Stimulated activated CD8-positive, alpha-beta memory T cell treated with anti-CD3 and anti-CD28 coated beads, Interleukin-7, amount 100 ng/mL, for 48 hours (primary cell): Measurements from ENCODE around the gene DUS1L.

Experiments used
- DNase-seq, 2 donors: peaks; one replicate each; pipeline ENCODE4 v3.0.0-alpha.2; 2020; ENCODE audit warnings: low read depth in 1 of 2; ENCODE audit errors: extremely low read depth in 1 of 2

Gene DUS1L

DNA sequence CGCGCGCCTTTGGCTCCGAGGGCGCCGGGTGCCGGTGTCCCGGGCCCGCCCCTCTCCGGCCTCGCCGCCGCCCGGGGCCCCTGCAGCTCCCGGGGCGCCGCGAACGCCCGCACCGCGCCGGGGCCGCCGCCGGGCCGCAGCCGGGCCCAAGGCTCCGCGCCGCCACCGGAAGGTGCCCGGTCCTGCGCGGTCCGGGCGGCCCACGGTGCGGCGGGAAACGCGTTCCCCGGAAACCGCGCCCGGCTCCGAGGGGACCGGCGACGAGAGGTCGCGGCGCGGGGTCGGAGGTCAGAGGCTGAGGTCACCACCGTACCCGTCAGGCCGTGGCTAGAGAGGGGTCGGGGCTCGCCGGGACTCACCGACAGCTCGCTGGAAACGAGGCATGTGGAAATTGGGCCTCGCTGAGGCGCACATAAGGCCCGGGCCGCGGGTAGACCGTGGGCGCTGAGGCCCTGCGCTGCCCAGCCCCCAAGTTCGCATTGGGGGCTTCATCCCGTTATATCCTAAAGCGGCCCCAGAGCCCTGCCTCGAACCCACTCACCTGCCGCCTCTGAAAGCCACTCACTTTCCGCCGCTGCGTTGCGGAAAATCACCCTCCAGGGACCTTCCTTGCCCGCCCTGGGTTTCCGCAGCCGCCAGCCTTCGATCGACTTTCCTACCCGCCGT is at the start of gene DUS1L:
TSS of gene DUS1L (minus strand) at position 167 of the 666 bp plus-strand sequence. CDS start 745 bp downstream, outside the sequence.
- peak; percentile 28 to 41 for DNase-seq

DNA sequence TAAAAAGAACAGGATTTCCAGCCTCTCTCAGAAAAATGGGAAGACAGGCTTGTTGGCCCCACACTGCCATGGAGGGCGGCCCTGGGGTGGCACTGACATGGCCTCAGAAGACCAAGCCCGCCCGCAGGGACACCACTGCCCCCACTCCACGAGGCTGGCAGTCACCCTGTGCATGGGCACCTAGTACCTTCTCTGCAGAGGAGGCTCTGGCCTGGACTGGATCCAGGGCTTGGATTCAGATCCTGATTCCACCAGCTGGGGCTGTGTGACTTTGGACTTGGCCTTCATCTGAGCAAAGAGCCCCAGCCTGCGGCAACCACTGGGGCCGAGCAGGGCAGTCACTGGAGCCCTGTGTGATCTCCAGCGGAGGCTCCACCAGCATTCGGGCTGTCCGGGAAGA is 49.3 kb upstream of the DUS1L start:
- no peak for DNase-seq

DNA sequence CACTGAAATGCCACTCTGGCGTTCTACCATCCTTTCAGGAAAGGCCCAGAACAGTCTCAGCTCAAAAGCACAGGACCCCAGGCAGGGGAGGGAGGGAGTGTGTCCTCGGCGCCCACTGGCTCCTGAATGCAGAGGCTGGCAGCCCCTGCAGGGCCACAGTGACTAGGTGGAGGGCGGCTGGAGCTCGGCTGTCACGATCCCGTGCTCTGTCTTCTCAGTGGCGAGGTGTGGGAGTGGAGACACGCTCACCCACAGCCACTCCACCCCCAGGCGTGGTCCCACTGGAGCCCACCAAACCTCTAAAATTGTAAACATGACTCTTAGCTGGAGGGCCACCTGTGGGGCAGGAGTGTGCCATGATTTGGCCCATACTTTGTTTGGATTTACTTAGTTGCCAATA is 48.8 kb upstream of the DUS1L start:
- no peak for DNase-seq

DNA sequence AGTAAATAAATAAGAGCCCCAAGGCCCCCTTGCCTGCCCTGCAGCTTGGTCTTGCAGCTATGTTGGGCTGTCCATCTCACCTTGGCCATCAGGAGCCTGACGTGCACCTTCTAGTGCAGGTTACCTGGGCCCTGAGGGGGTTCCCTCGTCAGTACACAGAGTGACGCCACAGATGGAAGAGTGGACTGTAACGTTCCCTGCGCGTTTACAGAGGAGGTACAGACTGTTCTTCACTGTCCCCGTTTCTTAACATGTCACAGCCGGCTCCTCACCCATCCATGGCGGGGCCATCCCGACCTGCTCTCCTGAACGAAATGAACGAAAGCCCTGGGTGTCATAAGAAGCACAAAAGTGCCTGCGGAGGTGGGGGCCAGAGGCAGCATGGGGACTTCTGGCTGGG is 48.3 kb upstream of the DUS1L start:
- DNase-seq: no peak

DNA sequence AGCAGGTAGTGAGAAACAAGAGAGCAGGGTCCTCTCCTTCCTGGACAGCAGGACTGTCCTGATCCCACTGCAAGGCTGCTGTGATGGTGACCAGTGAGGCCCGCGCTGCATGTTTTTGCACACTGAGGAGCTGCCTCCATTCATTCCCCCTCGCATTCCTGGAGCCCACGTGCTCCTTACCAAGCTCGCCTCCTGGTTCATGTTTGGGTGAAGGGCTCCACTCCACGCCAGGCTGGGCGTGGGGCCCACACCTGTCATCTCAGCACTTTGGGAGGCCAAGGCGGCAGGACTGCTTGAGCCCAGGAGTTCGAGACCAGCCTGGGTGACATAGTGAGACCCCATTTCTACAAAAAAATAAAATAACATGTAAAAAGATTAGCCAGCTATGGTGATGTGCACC is 47.8 kb upstream of the DUS1L start:
- DNase-seq: no peak

DNA sequence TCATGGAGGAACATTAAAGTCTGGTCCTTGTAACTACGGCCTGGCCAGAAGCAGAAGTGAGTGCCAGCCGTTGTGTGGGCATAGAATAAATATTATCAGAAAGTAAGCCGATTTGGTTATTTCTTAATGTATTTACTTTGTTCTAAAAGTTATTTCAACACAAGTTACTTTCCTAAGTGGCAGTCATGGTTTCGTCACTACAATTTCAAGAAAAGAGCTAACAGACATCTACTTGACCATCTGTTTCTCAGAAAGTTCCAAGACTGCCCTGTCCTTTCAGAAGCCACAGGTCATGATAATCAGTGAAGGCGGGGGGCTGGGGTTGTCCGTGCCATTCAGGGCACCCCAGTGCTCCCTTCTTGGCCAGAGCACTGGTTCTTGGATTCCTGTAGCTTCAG is 47.3 kb upstream of the DUS1L start:
- no peak for DNase-seq

DNA sequence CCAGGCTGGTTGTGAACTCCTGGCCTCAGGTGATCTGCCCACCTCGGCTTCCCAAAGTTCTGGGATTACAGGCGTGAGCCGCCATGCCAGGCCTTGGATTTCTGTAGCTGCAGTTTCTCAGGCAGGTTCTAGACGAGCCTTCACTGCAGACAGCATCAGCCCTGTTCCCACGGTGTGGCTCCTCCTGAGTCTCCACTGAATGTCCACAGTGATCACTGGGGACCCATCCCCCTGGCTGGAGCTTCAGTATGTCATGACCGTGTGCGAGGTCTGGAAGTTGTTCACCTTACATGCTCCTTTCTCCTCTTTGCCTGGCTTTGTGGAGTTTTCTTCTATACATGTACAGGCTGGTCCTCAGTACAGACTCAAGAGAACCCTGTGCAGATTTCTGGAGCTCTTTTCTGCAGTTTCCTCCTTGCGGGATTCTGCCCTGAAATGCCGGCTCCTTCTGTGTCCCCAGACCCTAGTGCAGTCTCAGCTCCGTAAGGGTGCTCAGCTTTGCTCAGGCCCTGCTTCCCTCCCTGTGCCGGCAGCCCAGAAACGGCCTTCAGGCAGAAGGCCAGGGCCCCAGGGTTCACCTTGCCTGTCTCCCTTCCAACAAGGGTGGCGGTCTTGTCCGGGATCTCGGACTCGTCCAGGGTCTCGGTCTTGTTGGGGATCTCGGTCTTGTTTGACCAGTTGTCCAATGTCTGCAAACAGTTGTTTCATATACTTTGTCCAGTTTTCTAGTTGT is 46.7 kb upstream of the DUS1L start:
- DNase-seq: no peak

DNA sequence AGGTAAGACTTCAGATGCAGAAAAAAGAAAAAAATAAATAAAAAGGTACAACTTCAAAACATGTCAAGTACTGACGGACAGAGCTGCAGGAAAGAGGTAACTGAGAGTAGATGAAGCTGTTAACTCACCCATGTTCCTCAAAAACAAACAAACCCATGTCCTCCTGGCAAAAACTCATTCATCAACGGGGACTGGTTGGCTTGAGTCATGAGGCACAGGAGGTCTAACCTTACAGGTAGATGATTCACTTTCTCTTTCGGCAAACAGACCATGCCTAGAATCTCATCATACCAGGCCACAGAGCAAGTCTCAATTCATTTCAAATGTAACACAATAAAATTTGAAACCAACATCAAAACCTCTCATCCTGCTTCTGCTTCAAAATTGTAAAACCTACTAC is 44.7 kb upstream of the DUS1L start:
- no peak for DNase-seq

DNA sequence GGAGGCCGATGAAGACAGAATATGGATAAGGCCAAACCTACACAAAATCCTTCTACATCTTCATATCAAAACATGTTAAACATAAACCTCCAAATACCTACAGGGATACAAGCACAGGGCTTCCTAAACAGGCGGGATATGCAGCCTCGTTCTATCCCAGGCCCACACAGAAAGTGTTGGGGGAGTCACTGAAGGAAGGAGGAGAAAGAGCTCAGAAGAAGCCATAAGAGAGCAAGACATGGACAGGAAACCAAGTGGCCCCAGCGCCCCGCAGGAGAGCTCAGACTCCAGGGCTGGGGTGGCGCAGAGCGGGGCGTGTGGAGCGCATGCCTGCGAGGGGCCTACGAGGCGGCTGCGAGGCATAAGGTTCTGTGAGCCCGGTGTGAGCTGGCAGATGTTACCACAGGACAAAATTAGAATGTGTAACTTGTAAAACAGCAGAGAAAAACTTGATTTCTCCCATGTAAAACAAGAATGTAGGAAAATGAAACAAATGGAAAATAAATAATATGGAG is 43.4 kb upstream of the DUS1L start:
- no peak for DNase-seq

DNA sequence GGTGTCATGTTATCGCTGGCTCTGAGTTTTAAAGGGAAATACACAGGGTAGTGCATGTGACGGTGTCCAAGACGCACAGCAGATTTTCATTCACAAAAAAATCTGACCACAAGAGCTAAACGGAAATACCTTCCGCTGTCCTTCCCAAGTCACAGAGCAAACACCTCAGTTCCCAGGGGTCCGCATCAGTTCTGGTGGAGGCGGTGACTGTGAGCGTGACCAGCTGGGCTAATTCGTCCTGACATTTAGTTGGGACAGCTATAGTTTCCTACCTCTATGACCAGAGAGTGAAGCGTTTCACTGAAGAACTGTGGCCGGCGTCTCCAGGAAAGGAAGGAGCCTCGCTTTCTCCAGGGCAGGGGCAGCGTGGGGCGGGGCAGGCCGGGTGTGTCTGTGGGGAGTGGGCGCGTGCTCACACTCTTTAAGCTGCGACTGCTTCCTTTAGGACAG is 42.9 kb upstream of the DUS1L start:
- no peak for DNase-seq

DNA sequence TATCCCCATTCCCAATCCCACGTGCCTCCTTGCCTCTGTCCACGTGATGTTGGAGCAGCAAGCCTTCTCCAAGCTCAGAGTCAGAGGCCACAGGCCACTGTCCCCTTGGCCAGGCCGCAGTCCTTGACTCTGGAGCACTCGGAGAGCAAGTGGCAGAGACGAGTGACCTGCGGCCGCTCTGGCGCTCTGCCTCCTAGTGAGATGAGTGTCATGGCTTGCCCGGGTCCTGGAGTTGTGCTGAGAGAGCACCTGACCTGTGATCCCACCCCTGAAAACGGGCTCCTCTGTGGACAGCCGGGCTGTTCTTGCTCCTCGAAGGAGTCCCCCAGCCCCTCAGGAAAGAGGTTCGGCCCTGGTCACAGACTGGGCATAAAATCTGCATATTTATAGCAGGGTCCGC is 42.4 kb upstream of the DUS1L start:
- DNase-seq: no peak

DNA sequence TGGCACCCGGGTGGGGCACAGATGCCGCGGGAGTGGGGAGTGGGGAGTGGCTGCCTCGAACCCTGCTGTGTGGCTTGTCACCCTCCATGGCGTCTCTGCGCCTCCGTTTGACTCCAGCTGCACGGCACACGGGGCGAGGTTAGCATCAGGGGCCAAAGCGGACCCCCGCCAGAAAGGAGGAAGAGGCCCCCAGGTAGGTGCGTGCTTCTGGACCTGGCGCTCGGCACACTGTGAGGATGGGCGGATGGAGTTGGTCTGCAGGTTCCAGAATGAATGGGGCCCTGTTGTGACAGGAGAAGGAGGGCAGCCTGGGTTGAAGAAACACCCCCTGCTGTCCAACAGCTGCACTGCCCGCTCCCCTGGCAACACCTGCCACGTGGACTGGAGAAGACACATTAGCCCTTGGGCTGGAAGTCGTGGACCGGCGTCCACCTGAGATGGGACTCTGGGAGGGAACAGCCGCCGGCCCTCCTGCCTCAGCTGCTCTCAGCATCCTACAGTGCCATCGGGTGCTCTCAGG is 41.8 kb upstream of the DUS1L start:
- no peak for DNase-seq

DNA sequence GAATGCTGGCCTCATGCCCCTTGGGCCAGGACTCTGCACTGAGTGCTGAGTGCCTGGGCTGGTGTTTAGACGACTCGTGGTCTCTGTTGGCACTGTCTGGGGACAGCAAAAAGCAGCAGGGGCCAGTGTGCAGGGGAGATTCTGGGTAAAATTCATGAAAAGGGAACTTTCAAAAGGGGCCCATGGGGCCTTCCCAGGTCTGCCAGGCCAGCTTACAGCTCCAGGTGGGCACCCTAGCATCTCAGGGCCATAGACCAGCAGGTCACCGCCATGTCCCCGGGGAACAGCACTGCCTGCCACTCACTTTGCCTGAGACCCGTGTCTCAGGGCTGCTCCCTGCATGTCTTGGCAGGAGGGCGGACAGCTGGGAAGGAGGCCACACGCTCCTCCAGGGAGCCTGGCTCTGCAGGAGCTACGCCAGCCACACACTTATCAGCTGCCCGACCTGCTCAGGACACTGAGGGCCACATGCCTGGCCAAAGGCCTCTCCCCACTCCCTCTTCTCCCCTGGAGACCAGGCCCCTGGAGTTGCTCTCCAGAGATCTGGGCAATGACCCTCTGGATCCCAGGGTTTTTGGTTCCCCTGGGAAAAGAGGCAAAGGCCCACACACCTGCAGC is 41.2 kb upstream of the DUS1L start:
- DNase-seq: no peak

DNA sequence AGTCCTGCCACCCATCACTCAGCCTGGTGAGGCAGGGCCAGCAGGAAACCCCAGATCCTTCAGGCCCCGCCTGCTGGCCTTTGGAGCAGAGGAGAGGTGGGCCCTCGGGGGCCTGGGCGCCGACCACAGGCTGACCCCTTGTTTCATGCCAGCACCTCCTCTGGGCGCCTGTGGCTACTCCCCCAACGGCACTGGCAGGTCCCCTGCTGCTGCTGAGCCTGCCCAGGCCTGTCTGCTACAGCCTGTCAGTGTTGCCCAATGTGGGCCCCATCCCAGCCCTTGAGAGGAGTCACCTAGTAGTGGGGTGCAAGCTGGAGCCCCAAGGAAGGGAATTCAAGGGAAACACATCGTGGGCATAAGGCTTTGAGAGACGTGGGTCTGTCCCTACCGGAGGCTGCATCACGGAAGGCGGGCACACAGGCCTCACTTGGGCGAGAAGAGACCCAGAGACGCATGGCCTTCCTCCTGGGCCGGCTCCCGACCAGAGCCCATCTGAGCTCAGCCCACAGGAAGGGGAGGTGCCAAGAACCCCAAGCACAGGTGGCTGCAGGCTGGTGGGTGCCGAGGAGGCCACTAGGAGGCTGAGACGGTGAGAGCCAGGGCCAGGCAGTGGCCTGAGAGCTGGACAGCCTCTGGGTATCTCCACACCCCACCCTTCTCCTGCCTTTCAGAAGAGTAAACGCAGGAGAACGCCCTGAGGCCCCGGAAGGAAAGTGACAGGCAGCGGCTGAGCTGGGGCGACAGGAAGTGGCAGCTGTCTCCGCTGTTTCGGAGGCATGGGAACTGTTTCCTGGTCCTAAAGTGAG is 40.5 kb upstream of the DUS1L start:
- peak; percentile 36 to 61 for DNase-seq

DNA sequence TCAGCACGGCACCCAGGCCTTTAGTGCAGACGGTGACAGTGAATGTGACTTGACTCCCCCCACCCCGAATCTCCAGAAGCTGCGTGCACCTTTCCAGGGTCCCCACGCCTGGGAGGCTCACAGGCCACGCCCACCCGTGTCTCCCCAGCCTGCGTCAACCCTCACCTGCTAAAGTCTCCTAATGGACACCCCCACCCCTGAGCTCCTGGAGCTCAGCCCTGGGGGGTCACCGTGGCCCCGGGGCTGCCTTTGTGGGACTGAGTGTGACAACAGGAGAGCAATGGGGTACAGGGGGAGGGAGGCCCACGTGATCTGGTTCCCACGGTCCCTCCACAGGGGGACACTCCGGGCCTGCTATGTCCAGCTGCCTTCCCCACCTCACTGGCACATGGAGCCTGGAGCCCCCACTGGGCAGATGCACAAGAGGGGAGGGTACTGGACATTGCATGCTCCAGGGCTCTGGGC is 39.8 kb upstream of the DUS1L start:
- no peak for DNase-seq

DNA sequence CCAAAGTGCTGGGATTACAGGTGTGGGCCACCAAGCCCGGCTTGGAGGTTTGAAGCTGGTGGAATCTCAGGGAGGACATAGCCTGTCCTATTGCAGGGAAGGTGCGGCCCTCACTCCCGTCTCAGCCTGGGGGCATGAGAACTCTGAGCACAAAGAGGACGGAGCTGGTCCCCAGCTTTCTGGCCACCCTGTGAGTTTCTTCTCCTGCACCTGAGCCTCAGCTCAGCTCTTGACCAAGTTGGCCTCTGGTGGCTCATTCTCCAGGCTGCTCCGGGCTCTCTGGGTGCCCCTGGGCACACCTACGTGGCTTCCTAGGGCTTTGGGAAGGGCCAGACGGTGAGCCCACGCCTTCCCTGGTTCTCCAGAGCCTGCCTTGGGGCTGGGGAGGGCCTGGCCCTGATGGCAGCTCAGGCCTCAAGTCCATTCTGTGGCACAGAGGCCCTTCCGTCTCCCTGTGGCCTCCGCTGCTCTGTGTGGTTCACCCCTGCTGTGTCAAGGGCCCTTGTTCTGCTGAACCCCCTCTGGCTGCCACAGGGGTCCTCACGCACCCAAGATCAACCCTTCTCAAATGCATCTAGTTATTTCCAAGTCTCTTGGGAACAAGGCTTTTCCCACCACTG is 39.3 kb upstream of the DUS1L start:
- no peak for DNase-seq

DNA sequence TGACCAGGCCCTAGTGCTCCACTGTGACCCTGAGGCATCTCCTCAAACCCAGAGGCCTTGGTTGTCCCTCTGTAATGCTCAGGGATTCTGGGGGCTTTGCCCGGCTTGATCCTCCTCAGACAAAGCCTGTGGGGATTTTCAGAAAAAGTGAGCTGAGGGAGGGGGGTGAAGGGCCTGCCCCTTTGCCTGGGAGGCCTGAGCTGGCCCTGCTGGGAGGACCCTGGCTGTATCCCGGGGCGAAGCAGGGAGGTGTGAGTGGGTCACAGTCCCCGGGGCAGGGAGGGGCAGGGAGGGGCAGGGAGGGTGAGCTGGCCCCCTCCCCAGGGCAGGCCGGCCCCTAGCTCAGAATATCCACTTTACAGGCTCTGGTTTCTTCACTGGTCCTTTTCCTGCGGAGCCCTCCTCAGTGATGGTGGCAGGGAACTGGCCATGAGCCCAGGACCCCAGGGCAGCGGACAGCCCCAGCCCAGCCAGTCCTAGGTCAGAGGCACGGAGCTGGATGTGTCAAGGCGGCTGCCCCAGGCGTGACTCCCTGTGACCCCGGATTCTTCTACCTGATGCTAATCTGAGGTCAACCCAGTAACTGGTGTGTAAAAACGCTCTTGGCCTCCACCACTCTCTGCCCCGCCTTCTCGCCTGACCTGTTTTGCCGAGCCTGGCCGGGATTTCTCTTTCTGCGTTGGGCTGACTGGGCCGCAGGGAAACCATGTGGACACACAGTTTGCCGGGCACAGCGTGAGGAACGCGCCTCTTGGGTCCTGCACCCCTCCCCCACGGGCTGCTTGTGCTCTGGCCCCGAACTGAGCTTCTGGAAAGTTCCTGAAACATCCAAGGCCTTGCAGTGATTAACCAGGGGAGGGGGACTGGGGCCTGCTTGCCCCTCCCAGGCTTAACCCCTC is 38.2 kb upstream of the DUS1L start:
- no peak for DNase-seq

DNA sequence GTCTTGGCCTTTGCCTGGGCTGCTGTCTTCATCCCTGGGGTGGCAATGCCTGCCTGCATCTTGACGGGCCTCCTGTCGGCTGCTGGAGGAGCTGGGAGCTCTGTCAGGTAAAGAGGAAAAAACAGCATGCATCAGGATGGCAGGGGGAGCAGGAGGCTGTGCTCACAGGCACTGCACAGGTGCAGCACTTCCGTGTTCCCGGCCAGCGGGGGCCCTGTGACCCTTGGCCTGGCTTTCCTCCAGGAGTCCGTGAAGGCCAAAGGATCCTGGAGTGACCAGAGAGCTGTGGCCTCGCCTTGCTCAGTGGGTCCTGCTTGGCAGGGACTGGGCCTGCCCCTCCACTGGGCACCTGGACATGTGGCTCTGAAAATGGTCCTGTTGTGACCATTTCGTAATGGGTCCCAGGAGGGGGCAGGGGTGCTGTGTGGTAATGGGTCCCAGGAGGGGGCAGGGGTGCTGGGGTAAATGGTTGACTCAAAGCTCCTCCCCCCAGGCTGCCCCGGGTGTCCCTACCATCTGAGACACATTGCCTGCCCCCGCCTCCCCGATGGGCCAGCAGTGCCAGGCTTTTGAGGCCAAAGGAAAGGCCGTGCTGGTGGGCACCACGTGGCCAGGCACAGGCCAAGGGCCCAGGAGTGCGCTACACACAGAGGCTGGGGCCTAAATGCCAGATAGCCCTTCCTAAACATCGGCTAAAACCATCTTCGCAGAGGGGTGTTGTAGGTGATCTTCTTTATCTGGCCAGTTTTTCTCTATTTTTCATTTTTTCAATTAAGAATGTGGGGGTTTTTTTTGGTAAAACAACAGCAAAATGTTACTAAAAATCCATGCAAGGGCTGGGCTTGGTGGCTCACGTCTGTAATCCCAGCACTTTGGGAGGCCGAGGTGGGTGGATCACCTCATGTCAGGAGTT is 36.4 kb upstream of the DUS1L start:
- DNase-seq: no peak
